GM21515 (cell line): ENCODE measurements around the gene HOXD3.

Source experiments
- ATAC-seq: cut with Tn5 transposase; IDR thresholded peaks from one replicate; pipeline ENCODE4 v1.9.1; 2021; ENCODE audit not compliant: unreplicated experiment

HOXD3 gene

DNA sequence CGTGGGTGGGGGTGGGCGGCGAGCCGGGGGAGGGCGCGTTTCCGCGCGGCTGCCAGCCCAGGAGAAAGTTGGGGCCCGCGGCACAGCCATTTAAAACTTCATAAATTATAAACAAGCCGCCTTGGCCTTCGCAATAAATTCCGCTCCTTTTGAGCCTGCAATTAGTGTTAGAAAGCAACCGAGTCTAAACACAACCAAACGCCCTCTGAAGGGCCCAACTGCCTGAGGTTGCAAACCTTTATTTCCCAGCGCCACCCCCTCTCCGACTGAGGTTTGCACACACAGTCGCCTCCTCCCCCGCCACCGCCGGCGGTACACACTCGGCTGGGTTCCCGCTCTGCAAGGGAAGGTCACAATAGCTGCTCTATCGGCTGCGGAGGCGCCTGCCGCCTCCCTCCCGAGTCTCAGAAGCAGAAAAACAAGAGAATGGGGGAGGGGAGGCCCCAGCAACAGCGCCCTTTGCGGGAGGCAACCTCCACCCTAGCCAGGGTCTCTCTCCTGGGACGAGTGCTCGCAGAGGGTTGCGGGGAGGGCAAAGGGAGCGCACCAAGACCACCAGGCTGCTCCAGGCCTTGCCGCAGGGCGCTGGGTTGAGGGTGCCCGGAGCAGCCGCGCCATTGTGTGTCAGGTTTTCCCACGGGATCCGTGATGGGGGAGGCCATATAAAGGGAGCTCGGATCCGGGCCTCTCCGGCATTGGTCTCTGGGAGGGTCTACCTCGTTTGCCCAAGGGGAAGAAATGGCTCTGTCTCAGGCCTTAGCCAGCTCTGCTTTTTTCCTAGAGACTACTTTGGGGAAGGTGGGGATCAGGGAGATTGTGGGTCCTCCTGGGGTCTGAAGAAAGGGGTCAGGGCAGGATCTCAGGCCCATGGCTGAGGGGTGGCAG lies 18.0 kb downstream of the HOXD3 start:
- ATAC-seq: no peak

DNA sequence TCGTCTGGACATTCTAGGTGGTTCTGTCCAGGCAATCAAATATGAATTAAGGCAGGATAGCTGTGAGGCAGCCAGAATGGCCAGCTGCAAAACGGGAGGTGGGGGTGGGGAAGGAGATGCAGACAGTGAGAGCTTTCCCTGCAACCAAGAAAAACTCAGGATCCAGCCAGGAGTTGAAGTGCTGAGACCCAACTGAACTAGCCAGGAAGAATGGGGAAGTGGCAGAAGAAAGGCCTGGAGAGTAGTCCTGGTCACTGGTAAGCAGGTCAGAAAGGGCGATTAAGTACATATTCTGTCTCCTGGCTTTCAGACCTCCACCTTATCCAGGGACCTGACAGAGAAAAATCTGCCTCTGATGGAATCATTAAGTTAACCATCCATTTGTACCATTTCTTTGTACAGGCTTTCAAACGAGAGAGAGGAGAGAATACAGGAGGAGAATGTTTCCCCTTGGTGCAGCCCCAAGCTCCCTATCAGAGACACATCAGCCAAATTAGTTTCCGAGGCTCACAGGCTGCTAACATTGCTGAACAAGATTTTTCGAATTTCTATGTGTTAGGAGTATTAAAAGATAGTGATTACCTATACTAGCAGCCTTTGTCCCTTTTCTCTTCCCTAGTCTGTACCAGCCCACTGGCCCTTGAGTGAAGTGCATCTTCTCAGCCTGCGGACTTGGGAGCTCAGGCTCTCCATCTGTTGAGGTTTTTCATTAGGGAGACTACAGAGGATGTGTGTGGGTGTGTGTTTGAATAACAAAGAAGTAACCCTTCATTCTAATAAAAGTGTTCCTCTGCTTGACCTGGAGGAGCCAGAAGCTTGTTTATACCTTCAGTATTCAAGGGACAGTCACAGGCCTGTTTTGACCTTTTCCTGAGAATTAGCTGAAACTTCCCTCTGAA lies 18.9 kb downstream of the HOXD3 start:
- no peak for ATAC-seq

DNA sequence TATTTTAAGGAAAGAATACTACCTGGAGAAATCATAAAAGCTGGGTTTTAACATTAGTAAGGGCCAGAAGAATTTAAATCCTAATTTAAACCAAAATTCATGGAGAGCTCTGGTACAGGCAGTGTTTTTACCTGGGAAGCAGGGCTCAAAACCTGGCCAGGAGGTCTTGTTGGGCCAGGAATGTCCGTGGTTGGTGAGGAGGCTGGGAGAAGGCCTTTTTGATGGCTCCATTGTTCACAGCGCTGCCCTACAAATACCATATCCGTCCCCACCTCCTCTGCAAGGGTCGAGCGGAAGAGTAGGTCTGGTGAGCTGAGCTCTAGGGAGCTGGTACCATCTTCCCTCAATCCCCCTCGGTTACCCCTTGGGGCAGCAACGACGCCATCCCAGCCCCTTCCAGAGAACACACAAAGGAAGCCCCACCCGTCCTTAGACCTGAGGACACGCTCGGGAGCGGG lies 20.5 kb downstream of the HOXD3 start:
- no peak for ATAC-seq

DNA sequence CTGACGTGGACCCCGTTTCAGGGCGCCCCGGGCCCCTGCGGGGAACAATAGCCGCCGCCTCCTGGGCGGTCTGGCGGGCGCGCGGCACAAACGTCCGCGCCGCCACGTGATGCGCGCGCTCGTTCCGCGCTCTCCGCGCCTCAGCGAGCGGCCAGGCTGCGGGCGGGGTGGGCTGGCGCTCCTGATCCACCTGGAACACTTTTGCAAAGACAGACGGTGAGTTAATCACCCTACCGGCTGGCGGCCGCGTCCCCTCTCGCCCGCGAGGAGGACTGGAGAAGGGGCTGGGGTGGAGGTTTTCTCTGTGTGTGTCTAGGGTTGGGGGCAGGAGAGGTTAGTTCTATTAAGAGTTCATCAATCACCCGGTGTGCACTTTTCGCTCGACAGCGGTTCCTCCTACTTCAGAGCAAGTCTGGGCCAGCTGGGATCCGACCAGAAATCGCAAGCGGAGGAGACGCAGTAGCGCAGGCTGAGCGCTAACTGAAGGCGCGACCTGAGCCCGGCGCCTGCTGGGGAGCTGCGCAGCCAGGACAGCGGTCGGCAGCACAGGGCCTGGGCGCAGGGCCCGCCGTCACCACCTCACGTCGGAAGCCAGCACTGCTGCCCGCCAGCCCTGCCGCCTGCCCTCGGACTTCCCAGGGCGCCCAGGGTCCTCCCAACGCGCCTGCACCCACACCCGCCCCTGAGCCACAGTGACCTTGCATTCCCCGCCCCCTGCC lies 21.1 kb downstream of the HOXD3 start:
- no peak for ATAC-seq

DNA sequence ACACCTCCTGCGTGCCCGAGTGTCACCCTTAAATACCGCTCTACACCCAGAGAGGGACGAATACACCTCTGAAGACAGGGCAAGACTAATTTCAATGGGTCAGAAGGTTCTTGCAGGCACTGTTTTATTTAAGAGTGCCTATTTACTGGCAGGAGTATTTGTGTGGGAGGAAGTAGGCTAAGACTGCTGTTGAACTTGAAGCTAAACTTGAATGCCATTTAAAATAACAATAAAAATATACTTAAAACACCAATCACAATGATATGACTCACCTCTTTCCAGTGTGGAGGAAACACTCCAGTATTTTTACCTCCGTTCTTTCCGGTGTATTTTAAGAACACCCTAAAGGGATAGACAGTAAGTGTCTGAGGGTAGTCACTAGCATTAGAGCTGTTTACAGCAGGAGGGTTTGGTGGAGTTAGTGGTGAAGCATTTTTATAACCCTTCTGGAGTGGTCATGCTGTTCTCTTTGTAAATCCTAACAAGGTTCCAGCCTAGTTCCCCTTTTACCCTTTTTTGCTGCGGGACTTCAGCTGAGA lies 21.7 kb downstream of the HOXD3 start:
- no peak for ATAC-seq

DNA sequence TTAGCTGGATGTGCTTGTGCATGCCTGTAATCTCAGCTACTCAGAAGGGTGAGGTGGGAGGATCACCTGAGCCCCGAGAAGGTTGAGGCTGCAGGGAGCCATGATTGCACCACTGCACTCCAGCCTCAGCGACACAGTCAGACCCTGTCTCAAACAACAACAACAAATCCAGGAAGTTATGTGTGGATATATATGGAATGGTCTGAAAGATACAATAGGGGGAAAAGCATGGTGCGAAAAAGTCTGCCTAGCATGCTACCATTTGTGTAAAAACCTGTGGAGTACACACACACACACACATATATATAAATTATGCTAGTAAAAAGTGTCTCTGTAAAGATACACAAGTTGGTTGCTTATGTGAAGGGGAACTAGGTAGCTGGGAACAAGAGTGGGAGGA lies 24.4 kb downstream of the HOXD3 start:
- no peak for ATAC-seq

DNA sequence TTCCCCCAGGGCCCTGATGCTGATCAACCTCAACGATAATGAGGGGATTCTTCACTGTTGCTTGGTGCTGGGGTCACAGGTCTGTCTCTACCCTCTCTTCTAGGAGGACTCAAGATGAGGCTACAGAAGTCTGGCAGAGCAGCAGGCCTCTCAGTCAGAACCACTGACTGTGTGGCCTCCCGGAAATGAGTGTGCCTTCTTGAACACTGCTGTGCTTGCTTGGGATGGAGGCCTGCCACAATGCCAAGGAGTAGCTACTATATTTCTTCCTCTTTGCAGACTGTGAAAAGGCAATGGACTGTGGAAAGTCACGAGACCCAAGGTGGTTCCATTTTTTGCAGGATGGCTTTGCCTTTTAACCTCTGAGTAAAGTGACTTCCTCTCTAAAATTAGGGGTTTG lies 25.6 kb downstream of the HOXD3 start:
- ATAC-seq: no peak

DNA sequence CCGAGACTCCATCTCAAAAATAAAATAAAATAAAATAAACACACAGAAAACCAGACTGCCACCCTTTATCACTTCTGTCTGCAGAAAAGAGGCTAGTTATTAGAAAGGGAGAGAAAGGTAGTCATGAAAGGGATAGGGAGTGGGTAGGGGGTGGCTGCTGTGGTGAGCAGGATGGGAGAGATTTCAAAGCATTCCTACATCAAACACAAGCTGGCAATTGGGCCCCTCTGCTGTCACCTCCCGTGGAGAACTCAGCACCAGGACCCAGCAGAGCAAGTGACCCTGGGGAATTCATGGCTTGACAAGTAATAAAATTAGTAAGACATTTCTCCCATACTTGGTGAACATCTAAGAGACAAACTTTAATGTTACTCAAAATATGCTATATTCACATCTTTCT lies 27.6 kb downstream of the HOXD3 start:
- ATAC-seq: no peak

DNA sequence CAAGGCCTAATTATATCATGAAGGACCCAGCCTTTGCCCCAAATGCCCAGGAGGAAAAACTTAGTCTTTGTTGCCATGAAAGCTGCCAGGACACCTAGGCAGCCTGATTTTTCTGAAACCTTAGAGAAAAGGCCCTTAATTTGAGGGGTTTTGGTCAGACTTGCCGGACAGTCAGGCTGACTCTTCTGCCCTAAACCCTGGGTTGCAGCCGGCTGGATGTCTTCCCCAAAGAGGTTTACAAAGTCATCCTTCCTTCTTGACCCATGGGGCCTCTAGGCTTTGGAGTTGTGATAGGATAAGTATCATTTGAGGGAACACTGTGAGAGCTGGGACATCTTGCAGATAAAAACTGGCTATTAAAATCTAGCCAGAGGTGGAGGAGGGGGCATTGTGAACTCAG lies 28.9 kb downstream of the HOXD3 start:
- no peak for ATAC-seq

DNA sequence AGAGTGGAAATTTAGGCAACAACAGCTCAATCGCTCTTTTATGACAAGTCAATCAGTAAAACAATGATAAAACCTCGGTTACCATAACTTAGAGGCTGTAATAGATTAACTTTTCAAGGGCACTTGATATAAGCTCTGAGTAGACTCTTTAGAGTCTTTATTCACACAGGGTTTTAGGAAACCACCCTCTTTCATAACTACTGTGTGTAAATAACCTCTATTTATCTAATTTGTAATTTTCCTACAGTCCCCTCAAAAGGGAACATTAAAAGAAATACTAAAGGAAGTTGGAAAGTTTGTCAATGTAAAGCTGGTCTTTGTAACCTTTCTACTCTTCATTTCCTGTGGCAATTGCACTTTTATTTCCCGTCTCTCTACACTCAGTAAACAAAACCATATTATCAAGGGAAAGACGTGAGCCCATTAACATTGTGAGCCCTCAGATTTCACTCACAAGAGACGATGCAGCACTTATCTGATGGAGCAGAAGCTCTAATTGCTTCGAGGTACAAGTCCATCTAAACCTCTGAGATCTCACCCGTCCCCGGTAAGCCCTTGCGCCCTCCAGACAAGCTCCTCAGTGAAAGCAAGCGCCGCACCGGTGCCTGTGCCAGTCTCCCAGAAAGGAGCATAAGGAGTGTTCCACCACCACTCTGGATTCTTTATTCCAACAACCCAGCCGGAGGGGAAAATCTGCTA lies 30.2 kb downstream of the HOXD3 start:
- ATAC-seq: no peak

DNA sequence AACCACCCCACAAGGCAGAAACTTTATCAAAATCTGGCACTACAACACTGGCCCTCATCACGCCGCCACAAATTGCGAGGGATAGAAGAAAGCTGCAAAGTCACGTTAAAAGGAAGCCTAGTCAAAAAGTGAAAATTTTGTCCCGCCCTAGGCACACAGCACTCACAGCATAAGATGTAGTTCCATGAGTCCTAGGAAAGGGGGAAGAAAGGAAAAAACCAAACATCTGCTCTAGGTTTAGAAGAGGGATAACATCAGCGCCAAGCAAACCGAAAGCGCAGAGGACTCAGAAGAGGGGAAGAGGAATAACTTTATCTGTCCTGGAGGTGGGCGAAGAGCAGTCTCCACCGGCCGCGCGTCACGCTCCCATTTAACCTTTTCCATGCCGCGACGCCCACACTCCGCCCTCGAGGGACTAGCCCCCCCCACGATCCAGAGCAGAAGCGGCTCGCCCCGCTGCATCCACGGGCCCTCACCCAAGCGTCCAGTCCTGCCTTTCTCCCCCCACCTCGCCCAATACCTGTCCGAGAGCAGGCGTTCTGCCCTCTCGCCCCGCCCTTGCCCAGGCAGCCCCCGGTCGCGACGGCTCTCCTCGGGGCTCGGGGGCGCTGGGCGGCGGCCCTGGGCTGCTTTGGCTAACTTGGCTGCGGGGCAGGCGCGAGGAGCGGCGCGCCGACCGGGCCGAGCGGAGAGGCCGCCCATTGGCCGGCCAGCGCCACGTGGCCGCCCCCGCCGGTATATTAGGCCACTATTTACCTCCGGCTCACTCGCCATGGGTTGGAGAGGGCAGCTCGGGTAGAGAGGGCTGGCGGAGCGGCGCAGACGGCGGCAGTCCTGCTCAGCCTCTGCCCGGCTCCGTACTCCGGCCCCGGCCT lies 31.0 kb downstream of the HOXD3 start, which contains the start of gene HOXD1:
Gene HOXD1 (plus strand): TSS at position 770 of the 875 bp plus-strand sequence. CDS start 134 bp downstream, outside the sequence.
- no peak for ATAC-seq

DNA sequence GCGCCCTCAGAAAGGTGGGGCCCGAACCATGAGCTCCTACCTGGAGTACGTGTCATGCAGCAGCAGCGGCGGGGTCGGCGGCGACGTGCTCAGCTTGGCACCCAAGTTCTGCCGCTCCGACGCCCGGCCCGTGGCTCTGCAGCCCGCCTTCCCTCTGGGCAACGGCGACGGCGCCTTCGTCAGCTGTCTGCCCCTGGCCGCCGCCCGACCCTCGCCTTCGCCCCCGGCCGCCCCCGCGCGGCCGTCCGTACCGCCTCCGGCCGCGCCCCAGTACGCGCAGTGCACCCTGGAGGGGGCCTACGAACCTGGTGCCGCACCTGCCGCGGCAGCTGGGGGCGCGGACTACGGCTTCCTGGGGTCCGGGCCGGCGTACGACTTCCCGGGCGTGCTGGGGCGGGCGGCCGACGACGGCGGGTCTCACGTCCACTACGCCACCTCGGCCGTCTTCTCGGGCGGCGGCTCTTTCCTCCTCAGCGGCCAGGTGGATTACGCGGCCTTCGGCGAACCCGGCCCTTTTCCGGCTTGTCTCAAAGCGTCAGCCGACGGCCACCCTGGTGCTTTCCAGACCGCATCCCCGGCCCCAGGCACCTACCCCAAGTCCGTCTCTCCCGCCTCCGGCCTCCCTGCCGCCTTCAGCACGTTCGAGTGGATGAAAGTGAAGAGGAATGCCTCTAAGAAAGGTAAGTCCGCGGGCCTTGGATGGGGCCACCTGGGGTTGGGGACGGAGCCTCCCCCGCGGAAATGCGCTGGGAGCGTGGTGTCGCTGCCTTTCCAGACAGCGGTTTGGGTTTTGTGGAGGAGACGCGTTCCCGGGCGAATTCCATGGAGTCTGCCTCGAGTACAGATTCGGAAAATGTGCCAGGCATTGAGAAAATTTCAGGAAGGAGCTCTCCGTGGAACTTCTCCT lies 31.9 kb downstream of the HOXD3 start:
- ATAC-seq: no peak

DNA sequence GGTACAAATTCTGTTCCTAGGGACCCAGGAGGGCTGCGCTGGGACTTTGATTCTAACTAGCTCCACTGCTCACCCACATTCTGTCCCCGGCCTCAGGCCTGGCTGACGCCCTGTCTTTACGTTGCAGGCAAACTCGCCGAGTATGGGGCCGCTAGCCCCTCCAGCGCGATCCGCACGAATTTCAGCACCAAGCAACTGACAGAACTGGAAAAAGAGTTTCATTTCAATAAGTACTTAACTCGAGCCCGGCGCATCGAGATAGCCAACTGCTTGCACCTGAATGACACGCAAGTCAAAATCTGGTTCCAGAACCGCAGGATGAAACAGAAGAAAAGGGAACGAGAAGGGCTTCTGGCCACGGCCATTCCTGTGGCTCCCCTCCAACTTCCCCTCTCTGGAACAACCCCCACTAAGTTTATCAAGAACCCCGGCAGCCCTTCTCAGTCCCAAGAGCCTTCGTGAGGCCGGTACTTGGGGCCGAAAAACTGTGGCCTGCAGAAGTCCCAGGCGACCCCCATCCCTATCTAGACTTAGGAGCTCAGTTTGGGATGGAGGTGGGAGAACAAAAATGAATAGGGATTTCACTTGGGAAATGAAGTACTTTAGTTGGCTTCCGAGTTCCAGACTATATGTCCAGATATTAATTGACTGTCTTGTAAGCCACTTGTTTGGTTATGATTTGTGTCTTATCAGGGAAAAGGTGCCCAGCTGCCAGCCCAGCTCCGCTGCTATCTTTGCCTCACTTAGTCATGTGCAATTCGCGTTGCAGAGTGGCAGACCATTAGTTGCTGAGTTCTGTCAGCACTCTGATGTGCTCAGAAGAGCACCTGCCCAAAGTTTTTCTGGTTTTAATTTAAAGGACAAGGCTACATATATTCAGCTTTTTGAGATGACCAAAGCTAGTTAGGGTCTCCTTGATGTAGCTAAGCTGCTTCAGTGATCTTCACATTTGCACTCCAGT lies 32.9 kb downstream of the HOXD3 start:
- no peak for ATAC-seq

DNA sequence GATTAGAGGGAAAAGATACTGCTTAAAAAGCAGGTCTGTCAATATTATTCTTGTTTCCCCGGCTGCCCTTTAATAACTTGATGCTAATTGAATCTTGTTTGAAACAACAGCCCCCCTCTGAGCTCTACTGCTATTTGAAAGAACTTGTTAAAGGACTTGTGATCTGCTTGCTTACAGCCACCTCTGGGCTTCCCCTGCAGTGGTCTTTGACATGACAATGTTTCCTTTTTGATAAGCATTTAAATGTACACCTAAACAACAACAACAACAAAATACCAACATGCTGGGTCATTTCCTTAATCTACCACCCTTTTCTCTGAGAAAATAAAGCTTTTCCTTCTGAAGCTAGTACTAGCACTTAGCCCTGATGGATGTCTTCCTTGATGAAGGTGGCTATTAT lies 35.2 kb downstream of the HOXD3 start:
- ATAC-seq: no peak

DNA sequence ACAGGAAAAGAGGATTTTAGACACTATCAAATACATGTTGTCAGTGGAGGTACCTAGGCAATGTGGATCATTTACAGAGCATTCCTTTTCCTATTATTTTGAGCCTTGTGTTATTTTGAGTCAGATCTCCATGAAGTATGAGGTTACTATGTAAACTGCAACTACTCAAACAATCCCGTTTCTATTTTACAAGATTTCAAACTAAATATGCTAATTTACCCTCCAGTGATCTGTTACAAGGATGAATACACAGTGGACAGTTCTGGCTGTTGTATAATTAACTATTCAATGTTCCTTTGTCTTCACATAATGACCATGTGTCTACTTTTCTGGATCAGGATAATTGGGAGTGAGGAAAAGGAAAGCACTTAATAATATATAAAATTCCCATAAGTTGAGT lies 35.9 kb downstream of the HOXD3 start:
- no peak for ATAC-seq

DNA sequence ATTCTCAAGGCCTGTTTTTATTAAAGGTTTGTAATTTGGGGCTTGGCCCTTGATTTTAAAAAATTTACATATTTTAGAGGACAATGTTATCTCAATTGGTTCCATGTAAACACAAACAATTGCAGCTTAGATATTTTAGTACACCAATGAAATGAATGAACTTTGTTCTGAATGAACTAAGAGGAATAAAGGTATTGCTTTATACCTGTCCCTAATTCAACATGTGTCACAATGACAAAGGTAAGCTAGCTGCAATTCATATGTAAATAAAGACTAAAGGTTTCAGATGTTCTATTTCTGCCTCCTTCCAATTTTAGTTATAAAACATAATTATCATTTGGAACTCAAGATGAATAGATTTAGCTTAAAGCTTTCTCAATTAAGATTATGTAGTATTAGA lies 42.8 kb downstream of the HOXD3 start:
- no peak for ATAC-seq

DNA sequence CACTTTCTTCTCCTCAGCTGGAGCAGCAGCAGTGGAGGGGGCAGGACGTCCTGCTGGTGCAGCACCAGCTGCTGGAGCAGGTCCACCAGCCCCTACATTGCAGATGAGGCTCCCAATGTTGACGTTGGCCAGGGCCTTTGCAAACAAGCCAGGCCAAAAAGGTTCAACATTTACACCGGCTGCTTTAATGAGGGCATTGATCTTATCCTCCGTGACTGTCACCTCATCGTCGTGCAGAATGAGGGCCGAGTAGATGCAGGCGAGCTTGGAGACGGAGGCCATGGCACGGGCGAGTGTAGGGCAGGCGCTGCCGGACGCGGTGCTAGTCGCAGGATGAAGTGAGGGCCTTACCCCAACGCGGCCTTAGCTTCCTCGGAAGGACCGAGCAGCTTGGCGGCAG lies 43.9 kb downstream of the HOXD3 start:
- ATAC-seq: no peak
